Adipose tissue (tissue), 3 donors: ENCODE results near the gene LAMC2. TPM values are rescaled to one million over a fixed set of nuclear protein-coding genes. Genes with fewer than 3 reads are reported as not detected.

Experiments
- H3K27ac ChIP-seq: one replicate; pipeline ENCODE4 v1.5.1; 2013; ENCODE audit warnings: low read depth, low read length
- WGBS, 3 donors: extraction: QIAGEN DNeasy Blood & Tissue Kit; methylation state at CpG; one replicate each; pipeline ENCODE4 v1.1.7; 2013; 5-methylcytosine and 5-hydroxymethylcytosine counted together
- polyA plus RNA-seq, 3 donors: library from polyadenylated mRNA; stranded (reverse); fragments of 200-250 nt; gene quantifications; one replicate each; pipeline ENCODE4 v1.2.3, GENCODE V29; 2013
- donor health status: healthy with polysubstance abuse.
- donor health status: Bipolar disorder and iron deficiency.
- donor health status: healthy.

The LAMC2 gene
- polyA plus RNA-seq, 3 donors, result 2.0 to 3.8 (median 2.0) TPM

DNA sequence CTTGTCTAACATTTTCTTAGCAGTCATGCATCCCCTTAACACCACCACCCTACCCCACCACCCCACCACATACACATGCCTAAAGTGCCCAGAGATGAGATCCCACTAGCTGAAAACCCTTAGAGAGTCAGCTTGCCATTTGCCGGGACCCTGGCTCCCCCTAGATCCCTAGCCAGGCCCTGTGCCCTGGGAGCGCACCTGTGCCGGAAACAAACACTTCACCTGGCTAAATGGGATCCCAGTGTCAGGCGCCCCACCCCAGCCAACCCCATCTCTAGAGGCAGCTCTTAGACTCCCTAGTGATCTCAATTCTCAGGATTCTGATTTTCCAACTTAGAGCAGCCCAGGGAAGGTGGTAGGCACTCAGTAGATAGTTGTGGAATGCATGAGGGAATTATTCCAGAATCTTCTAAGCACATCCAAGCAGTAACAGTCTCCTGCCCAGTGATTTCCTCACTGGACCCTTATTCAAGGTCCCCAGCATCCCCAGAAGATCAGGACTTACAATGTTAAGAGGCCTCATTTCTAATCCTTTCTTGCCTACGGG lies 105.2 kb downstream of the LAMC2 start:
- H3K27ac ChIP-seq, result no peak overlapping the region
- 86 to 92% (median 92%) methylated on average over 5 of the region's 5 CpGs for WGBS, 3 donors

DNA sequence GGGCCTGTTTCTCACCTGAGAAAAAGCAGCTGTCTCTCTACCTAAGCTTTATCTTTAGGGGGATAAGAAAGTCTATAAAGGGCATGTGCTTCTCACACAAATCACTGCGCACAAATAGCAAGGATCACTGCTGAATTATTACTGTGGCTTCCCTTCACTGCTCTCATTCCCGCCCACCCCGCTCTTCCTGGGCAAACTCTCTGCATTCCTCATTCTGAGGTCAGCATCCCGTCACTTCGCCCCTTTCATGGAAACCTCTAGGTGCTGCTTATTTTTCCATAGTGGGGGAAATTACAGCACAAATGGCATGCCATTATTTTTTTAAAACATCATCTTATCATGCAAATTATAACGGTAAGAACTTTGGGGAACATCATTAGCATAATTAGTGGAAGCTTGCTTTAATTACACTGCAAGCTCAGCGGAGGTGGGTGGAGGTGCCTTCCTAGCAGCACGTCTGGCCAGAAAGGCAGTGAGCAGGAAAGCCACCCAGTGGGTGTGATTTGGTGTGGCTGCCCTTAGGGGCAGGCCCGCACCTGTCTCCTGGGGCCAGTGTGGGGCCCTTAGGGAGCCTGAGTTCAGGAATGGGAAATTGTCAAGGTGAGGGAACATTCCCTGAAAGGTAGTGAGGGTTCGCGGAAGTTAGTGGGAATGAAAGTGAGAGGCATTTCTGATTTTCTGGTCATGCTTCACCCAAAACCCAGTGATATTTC lies 105.9 kb downstream of the LAMC2 start:
- H3K27ac ChIP-seq, result no peak overlapping the region
- WGBS, 3 donors, result 68 to 77% (median 76%) methylated on average over 11 of the region's 11 CpGs

DNA sequence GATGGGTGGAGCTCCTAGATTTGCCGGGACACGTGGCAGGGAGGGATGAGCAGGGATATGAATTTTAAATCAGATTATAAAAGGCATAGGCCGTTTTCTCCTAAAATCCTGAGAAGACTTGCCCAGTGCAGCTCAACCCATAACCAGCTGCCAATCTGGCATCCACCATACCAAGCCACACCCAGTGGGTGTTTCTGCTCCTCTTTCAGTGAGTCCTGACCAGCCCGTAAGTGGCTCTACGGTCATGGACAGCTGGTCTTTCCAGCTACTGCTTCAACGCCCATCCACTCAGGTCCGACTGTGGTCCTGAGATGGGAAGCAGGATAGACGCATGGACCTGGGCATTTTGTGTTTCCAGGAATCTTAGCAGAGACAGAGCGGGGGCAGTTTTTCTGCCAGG lies 107.2 kb downstream of the LAMC2 start:
- H3K27ac ChIP-seq, result no peak overlapping the region
- WGBS, 3 donors, result 91 to 92% (median 91%) methylated on average over 9 of the region's 9 CpGs

DNA sequence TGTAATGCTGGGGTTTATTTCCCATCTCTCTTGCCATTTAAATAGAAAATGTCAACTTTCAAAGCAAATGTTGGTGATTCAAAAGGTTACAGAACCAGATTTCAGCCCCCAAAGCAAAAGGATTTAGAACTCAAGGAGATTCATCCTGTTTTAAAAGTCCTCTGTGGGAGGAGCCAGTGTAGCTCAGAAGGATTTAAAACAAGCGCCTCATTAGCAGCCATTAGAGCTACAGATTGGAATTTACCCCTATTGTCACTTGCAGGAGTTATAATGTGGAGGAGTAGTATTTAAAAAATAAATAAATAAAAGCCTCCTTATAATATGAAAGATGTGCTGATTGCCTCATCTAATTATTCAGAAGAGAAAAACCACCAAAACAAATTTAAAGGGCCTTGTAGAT lies 107.8 kb downstream of the LAMC2 start:
- 93 to 100% (median 96%) methylated on average over 1 of the region's 1 CpG for WGBS, 3 donors

More for the DNA sequence above, 107.8 kb downstream of the LAMC2 start:
- H3K27ac ChIP-seq, result no peak overlapping the region

Other genes with a start within 250 kb of the LAMC2 start
- under 1 TPM in 1 of 3 donors, not detected in 2; 0.12 TPM for gene SHCBP1L, start 233.1 kb upstream of the LAMC2 start, polyA plus RNA-seq
- gene LAMC1, start 162.8 kb upstream of the LAMC2 start, polyA plus RNA-seq, result 100 to 1,000 TPM in 1 of 3 donors, 10 to 100 TPM in 2; 30.5 to 170 (median 91.4) TPM
- gene NMNAT2, start 232.1 kb downstream of the LAMC2 start, polyA plus RNA-seq, result 1 to 10 TPM in 2 of 3 donors, under 1 TPM in 1; 0.90 to 1.9 (median 1.3) TPM